Measurements from ENCODE around the gene PCDHGB5. TPM values are rescaled to one million over a fixed set of nuclear protein-coding genes. Genes with fewer than 3 reads are reported as not detected.
"Not testable (repeated sequence)": the region's sequence is repeated elsewhere in the genome, so short reads cannot be mapped to it uniquely, and the experiment has no call there.

PCDHGB5 gene
- total RNA-seq, 4 donors from 2014 or later: 13.3 to 27.4 (median 15.3) TPM

DNA sequence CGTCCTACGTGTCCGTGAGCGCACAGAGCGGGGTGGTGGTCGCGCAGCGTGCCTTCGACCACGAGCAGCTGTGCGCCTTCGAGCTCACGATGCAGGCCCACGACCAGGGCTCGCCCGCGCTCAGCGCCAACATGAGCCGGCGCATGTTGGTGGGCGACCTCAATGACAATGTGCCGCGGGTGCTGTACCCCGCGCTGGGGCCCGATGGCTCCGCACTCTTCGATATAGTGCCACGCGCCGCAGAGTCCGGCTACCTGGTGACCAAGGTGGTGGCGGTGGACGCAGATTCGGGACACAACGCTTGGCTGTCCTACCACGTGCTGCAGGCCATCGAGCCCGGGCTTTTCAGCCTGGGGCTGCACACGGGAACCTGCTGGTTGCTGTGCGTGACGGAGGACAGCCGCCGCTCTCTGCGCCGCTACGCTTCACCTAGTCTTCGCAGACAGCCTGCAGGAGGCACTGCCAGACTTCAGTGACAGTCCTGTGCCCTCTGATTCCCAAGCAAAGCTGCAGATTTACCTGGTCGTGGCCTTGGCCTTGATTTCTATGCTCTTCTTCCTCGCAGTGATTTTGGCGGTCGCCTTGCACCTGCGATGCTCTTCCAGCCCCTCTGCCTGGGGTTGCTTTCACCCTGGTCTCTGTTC lies 30.2 kb downstream of the PCDHGB5 start:
- no peak overlapping the region for H3K4me3 ChIP-seq
- no peaks in the 10 kb centered on the region for H3K4me1 ChIP-seq
- WGBS: 42% methylated on average over 11 of the region's 53 CpGs
- H3K27me3 ChIP-seq: no peaks in the 10 kb centered on the region
- peaks cover 80% of the 10 kb centered on the region for H3K9me3 ChIP-seq
- TF ChIP-seq EP300 (IDR thresholded peaks at IDR 0.05) (no peak), POLR2A (IDR thresholded peaks at IDR 0.05) (no peak), POLR2AphosphoS5 (IDR thresholded peaks at IDR 0.05) (no peak)
- TF ChIP-seq, protein P1, sequence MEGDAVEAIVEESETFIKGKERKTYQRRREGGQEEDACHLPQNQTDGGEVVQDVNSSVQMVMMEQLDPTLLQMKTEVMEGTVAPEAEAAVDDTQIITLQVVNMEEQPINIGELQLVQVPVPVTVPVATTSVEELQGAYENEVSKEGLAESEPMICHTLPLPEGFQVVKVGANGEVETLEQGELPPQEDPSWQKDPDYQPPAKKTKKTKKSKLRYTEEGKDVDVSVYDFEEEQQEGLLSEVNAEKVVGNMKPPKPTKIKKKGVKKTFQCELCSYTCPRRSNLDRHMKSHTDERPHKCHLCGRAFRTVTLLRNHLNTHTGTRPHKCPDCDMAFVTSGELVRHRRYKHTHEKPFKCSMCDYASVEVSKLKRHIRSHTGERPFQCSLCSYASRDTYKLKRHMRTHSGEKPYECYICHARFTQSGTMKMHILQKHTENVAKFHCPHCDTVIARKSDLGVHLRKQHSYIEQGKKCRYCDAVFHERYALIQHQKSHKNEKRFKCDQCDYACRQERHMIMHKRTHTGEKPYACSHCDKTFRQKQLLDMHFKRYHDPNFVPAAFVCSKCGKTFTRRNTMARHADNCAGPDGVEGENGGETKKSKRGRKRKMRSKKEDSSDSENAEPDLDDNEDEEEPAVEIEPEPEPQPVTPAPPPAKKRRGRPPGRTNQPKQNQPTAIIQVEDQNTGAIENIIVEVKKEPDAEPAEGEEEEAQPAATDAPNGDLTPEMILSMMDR (IDR thresholded peaks at IDR 0.05): no peak
- DNase-seq (ENCODE audit: low spot score in 2 of 2): no peak
- H3K27ac ChIP-seq: no peak overlapping the region
- no peaks in the 10 kb centered on the region for H3K36me3 ChIP-seq

DNA sequence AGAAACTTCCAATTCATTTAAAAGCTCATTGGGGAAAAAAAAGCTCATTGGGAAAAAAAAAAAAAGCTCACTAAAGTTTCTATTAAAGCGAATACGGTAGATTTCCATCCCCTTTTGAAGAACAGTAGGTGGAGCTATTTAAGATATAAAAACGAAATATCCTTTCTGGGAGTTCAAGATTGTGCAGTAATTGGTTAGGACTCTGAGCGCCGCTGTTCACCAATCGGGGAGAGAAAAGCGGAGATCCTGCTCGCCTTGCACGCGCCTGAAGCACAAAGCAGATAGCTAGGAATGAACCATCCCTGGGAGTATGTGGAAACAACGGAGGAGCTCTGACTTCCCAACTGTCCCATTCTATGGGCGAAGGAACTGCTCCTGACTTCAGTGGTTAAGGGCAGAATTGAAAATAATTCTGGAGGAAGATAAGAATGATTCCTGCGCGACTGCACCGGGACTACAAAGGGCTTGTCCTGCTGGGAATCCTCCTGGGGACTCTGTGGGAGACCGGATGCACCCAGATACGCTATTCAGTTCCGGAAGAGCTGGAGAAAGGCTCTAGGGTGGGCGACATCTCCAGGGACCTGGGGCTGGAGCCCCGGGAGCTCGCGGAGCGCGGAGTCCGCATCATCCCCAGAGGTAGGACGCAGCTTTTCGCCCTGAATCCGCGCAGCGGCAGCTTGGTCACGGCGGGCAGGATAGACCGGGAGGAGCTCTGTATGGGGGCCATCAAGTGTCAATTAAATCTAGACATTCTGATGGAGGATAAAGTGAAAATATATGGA lies 32.8 kb downstream of the PCDHGB5 start, which contains the start of gene PCDHGA12:
Gene PCDHGA12, plus strand, starts transcription at position 176 of the 782 bp plus-strand sequence. Its CDS starts 253 bp downstream, at position 429.
- Histone ChIP-seq H3K27me3 (no peaks in the 10 kb centered on the region), H3K27ac (no peak within 1 kb of the TSS), H3K4me3 (peak within 1 kb of the TSS; percentile 38), H3K4me1 (no peaks in the 10 kb centered on the region), H3K36me3 (no peaks in the 10 kb centered on the region), H3K9me3 (peaks cover 78% of the 10 kb centered on the region)
- TF ChIP-seq, protein P1 (IDR thresholded peaks at IDR 0.05): peak in 1 of 2 donors; percentile 26
- TF ChIP-seq POLR2AphosphoS5 (IDR thresholded peaks at IDR 0.05): no peak
- no peak for TF ChIP-seq EP300 (IDR thresholded peaks at IDR 0.05)
- no peak for TF ChIP-seq POLR2A (IDR thresholded peaks at IDR 0.05)
- 10% methylated on average over 33 of the region's 33 CpGs for WGBS
- DNase-seq (ENCODE audit: low spot score in 2 of 2): no peak

GRCh38 chr5:141431286-141431685 lies 33.5 kb downstream of the PCDHGB5 start:
- peak overlapping the region; percentile 38 for H3K4me3 ChIP-seq
- 27% methylated on average over 26 of the region's 37 CpGs for whole genome bisulfite sequencing
- no peak for DNase-seq (ENCODE audit: low spot score in 2 of 2)
- TF ChIP-seq POLR2A (IDR thresholded peaks at IDR 0.05) (no peak), EP300 (IDR thresholded peaks at IDR 0.05) (no peak), POLR2AphosphoS5 (IDR thresholded peaks at IDR 0.05) (no peak)
- TF ChIP-seq, protein P1 (IDR thresholded peaks at IDR 0.05): no peak
- no peak overlapping the region for H3K27ac ChIP-seq
- H3K27me3 ChIP-seq: no peaks in the 10 kb centered on the region
- peaks cover 72% of the 10 kb centered on the region for H3K9me3 ChIP-seq
- no peaks in the 10 kb centered on the region for H3K4me1 ChIP-seq
- H3K36me3 ChIP-seq: no peaks in the 10 kb centered on the region

- H3K4me1 ChIP-seq: not testable (repeated sequence)
These were observed 34.6 kb downstream of the PCDHGB5 start for GRCh38 chr5:141432308-141432707.

GRCh38 chr5:141432726-141433125 lies 35.0 kb downstream of the PCDHGB5 start:
- H3K36me3 ChIP-seq; H3K4me3 ChIP-seq; H3K27ac ChIP-seq; H3K4me1 ChIP-seq; H3K27me3 ChIP-seq; DNase-seq (ENCODE audit: low spot score in 2 of 2): not testable (repeated sequence)
- WGBS: 34% methylated on average over 12 of the region's 29 CpGs
- H3K9me3 ChIP-seq: peaks cover 63% of the 10 kb centered on the region

More at GRCh38 chr5:141432308-141432707, 34.6 kb downstream of the PCDHGB5 start:
- H3K9me3 ChIP-seq: peaks cover 63% of the 10 kb centered on the region
- 34% methylated on average over 18 of the region's 38 CpGs for WGBS
- H3K4me3 ChIP-seq; DNase-seq (ENCODE audit: low spot score in 2 of 2); H3K27ac ChIP-seq; H3K36me3 ChIP-seq; H3K27me3 ChIP-seq: not testable (repeated sequence)

DNA sequence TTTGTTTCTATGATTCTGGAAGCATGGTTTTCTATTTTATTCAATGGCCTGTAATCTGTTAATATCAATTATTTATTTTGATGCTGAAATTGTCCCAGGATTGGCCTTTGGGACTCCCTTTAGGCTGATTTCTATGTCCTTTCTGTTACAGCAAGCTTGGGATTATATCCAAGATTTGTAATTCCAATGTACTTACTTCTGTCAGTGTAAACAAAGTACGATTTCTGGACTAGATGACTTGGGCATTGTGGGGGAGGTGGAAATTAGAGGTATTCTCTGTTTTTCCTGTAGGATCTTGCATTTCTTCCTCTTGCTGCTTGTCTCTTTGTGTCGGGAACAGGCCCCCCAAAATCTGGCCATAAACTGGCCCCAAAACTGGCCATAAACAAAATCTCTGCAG lies 36.3 kb downstream of the PCDHGB5 start:
- H3K36me3 ChIP-seq: no peaks in the 10 kb centered on the region
- TF ChIP-seq, protein P1 (IDR thresholded peaks at IDR 0.05): no peak
- no peak for TF ChIP-seq POLR2AphosphoS5 (IDR thresholded peaks at IDR 0.05)
- no peak overlapping the region for H3K4me3 ChIP-seq
- WGBS: 81% methylated on average over 2 of the region's 2 CpGs
- peaks cover 50% of the 10 kb centered on the region for H3K9me3 ChIP-seq
- H3K27ac ChIP-seq: no peak overlapping the region
- no peaks in the 10 kb centered on the region for H3K27me3 ChIP-seq
- no peaks in the 10 kb centered on the region for H3K4me1 ChIP-seq
- DNase-seq (ENCODE audit: low spot score in 2 of 2): no peak

Data from suprapubic skin (tissue), 4 donors.